Rectal smooth muscle tissue (tissue), 1 donor: ENCODE measurements around the gene TMEM132A.
A peak's percentile ranks its signal among the peaks of the same experiment; 100 is the strongest.

Experiments
- H3K27ac ChIP-seq: one replicate; pipeline ENCODE4 v1.7.0; 2013; ENCODE audit warnings: low read depth, low read length, inconsistent platforms
- H3K27me3 ChIP-seq: one replicate; pipeline ENCODE4 v1.7.0; 2013; ENCODE audit warnings: low read length; ENCODE audit not compliant: control insufficient read depth, insufficient read depth
- H3K36me3 ChIP-seq: one replicate; pipeline ENCODE4 v1.7.0; 2013; ENCODE audit warnings: low read length; ENCODE audit not compliant: control insufficient read depth, insufficient read depth
- H3K4me1 ChIP-seq: one replicate; pipeline ENCODE4 v1.7.0; 2013; ENCODE audit warnings: low read length; ENCODE audit not compliant: control insufficient read depth, insufficient read depth
- H3K4me3 ChIP-seq: one replicate; pipeline ENCODE4 v1.7.0; 2013; ENCODE audit warnings: low read length
- H3K9ac ChIP-seq: one replicate; pipeline ENCODE4 v1.7.0; 2013; ENCODE audit warnings: low read length

Gene TMEM132A, protein sequence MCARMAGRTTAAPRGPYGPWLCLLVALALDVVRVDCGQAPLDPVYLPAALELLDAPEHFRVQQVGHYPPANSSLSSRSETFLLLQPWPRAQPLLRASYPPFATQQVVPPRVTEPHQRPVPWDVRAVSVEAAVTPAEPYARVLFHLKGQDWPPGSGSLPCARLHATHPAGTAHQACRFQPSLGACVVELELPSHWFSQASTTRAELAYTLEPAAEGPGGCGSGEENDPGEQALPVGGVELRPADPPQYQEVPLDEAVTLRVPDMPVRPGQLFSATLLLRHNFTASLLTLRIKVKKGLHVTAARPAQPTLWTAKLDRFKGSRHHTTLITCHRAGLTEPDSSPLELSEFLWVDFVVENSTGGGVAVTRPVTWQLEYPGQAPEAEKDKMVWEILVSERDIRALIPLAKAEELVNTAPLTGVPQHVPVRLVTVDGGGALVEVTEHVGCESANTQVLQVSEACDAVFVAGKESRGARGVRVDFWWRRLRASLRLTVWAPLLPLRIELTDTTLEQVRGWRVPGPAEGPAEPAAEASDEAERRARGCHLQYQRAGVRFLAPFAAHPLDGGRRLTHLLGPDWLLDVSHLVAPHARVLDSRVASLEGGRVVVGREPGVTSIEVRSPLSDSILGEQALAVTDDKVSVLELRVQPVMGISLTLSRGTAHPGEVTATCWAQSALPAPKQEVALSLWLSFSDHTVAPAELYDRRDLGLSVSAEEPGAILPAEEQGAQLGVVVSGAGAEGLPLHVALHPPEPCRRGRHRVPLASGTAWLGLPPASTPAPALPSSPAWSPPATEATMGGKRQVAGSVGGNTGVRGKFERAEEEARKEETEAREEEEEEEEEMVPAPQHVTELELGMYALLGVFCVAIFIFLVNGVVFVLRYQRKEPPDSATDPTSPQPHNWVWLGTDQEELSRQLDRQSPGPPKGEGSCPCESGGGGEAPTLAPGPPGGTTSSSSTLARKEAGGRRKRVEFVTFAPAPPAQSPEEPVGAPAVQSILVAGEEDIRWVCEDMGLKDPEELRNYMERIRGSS

DNA sequence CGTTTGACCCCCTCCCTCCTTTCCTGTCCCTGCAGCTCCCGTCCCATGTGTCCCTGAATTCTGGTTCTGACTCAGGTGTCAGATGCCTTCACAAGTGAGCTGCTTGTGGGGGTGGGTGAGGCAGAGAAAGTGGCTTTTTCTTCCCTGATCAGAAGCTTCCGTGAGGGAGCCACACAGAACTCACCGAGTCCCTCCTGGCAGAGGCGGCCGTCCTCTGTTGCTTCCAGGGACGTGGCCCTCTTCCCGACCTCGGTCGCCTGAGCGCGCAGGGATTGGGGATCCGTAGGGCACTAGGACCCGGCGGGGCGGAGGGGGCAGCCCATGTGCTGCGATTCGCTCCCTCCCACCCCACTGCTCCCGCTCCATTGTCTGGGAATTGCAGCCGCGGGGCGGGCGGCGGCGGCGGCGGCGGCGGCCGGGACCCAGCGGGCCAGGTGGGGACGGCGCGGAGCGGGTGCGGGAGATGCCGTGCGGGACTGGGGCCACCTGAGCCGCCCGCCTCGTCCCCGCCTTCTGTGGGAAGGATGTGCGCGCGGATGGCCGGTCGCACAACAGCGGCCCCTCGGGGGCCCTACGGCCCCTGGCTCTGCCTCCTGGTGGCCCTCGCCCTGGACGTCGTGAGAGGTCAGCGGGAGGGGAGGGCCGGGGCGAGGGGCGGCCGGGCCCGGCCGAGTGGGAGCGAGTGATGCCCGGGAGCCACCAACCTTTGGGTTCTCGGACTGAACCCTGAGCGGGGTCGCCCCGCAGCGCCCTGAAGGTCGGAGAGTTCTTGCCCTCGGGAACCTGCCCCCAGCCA lies at the start of gene TMEM132A:
Gene TMEM132A (plus strand): TSS at position 351 of the 796 bp plus-strand sequence. CDS start 174 bp downstream, at position 525.
- no peak within 1 kb of the TSS for H3K9ac ChIP-seq

DNA sequence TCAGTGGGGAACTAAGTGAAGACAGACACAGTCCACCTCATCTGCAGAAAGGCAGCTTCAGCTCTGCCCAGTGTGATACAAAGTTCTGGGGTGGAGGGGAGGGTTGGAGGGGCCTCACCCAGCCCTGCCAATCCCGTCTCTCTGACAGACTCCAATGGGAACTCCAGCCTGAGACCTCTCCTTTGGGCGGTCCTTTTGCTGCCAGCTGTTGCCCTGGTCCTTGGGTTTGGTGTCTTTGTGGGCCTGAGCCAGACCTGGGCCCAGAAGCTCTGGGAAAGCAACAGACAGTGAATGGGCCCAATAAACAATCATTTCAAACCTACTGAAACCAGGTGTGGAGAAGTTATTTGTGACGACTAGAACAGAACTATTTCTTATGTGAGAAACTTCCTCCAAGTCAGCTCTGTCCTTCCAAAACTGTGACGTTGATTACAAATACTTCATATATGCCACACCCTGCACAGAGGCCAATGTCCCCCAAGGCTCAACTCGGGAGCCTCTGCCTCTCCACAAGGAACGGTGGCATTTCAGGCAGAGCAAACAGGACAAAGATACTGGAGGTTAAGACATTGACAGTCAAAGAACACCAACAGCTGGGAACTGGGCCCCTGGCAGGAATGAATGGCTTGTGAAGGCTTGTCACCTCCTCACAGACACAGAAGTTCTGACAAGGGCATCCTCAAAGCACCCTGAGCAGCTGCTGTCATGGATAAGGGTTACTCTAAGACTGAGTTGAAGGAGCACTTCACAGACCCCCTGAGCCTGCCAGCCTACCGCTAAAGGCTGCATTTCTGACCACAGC lies 48.7 kb upstream of the TMEM132A start:
- peaks cover 3% of the 10 kb centered on the region for H3K36me3 ChIP-seq
- no peaks in the 10 kb centered on the region for H3K27me3 ChIP-seq
- no peaks in the 10 kb centered on the region for H3K4me1 ChIP-seq
- no peak overlapping the region for H3K27ac ChIP-seq
- no peak overlapping the region for H3K4me3 ChIP-seq
- H3K9ac ChIP-seq = no peak overlapping the region

More for the DNA sequence above, at the start of gene TMEM132A:
- Histone ChIP-seq H3K36me3 (peaks cover 24% of the 10 kb centered on the region), H3K27me3 (peaks cover 14% of the 10 kb centered on the region), H3K4me3 (peak within 1 kb of the TSS; percentile 55), H3K27ac (no peak within 1 kb of the TSS), H3K4me1 (peaks cover 4% of the 10 kb centered on the region)

DNA sequence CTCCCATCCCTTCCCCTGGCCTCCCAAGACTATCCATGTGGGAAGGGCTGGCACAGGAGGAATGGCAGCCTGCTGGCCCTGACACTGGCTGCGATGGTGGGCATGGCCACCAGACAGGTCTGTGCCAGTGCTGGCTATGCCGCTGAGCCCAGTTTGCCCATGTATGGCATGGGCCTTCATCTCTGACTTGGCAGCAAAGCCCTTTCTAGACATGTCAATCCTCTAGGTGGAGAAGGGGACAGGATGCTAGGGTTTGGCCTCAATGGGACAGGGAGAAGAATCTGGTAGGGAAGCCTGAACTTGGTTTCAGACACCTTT lies 48.1 kb upstream of the TMEM132A start:
- no peaks in the 10 kb centered on the region for H3K27me3 ChIP-seq
- H3K27ac ChIP-seq = no peak overlapping the region
- no peak overlapping the region for H3K9ac ChIP-seq
- H3K4me1 ChIP-seq = no peaks in the 10 kb centered on the region
- no peak overlapping the region for H3K4me3 ChIP-seq
- peaks cover 6% of the 10 kb centered on the region for H3K36me3 ChIP-seq

DNA sequence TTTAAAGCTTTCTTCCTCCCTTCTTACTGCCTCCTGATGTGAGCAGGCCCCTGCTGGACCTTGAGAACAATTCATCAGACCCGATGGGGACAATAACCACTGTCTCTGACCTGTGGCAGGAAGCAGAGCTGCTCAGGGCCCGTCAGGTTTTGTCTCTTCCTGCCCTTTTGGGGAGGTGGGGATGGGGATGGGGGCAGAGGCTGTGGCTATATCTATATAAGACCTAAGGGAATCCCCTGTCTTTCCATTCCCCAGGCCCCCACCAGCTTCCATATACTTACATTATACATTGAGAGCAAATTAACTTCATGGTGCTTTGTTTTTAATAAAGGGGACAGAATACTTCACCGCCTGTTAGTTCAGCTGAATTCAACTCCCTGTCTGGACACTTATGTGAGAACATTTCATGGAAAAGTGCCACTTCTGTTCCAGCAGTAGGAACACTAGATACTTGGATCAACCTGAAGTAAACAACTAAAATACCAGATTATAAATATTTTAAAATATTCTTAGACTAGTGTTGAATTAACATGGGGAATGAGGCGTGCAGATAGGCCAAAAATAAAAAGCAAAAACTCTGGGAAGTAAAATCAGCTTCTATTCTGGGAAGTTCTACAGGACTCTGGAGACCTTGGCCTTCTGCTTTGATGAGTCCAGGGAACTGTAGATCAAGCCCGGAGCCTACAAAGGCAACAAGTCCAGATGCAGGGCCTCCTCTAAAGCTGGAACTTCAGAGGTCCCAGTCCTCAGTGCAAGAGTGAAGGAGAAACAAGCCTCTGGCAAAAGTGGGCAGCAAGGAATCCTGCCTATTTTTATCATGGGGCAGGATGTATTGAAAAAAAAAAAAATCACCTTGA lies 45.8 kb upstream of the TMEM132A start:
- H3K27me3 ChIP-seq = no peaks in the 10 kb centered on the region
- H3K4me3 ChIP-seq = no peak overlapping the region
- H3K4me1 ChIP-seq = no peaks in the 10 kb centered on the region
- H3K27ac ChIP-seq = no peak overlapping the region
- peaks cover 6% of the 10 kb centered on the region for H3K36me3 ChIP-seq
- no peak overlapping the region for H3K9ac ChIP-seq

DNA sequence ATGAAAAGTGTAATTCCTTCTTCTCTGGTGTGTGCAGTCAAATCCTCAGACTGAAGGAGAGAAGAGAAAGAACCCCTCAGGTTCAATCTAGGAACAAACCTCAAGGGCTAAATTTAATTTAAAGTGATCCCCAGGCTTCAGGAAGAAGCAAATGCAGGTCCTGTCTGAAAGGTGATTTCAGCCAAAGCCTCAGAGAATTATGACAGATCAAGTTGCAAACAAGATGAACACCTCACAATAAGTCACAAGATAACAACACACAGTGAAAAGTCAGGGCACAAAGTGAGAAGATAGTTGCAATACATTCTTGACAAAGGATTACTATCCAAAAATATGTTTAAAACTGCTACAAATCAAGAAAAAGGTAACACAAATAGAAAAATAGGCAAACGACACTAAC lies 45.2 kb upstream of the TMEM132A start:
- Histone ChIP-seq H3K36me3 (peaks cover 6% of the 10 kb centered on the region), H3K4me3 (no peak overlapping the region)

DNA sequence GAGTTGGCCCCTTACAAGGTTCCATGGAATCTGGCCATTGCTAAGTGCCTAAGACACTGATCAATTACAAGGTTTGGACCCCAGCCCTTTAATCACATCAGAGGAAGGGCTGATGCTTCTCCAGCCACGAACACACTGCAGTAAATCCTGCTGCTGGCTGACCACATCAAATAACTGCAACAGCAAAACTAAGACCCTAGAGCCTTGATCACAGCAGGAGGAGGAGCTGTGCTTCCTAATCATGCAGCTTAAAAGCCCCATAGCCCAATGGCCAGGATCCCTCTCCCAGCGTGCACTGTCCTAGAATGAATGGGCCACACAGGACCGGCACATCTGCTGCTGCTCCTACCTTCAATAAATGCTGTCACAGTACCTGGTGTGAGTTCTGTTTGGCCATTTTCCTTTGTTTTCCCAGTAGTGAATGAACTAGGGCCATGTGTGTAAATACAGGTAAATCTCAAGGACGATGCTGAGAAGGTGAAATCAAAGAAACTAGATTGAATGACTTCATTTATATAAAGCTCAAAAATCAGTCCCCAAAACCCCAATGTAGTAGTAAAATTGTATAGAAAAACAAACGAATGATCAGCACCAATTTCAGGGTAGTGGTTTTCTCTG lies 44.2 kb upstream of the TMEM132A start:
- no peak overlapping the region for H3K27ac ChIP-seq
- H3K9ac ChIP-seq = no peak overlapping the region
- H3K27me3 ChIP-seq = no peaks in the 10 kb centered on the region
- H3K4me1 ChIP-seq = no peaks in the 10 kb centered on the region
- H3K36me3 ChIP-seq = peaks cover 6% of the 10 kb centered on the region
- no peak overlapping the region for H3K4me3 ChIP-seq

More for the DNA sequence above, 45.2 kb upstream of the TMEM132A start:
- Histone ChIP-seq H3K4me1 (no peaks in the 10 kb centered on the region), H3K27ac (no peak overlapping the region), H3K9ac (no peak overlapping the region), H3K27me3 (no peaks in the 10 kb centered on the region)

DNA sequence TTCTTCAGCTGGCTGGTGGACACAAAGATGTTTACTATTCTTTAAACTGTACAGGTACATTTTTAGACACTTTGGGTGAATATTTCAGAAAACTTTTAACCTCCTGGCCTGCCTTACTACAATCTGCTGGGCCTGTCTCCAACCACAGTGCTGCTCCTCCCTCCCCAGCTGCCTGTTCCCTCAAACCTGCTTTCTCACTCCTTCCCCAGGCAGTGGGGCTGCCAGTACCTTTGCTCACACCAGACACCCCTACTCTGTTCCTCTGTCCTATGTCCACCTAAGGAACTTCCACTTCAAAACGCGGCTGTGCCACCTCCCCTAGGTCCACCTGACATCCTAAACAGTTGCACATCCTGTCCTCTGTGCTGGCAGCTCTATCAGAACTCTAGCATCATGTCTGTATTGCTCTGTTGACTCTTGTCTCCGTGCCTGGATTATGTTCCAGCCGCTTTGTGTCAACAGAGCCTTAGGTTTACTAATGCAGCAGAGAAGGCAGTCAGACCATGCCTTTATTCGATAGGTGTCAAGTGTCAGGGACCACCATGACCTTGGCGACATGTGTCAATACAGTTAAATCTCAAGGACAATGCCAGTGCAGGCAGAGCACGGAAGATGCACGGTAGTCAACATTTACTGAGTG lies 43.5 kb upstream of the TMEM132A start:
- H3K4me1 ChIP-seq = no peaks in the 10 kb centered on the region
- H3K4me3 ChIP-seq = no peak overlapping the region
- peaks cover 6% of the 10 kb centered on the region for H3K36me3 ChIP-seq
- H3K27ac ChIP-seq = no peak overlapping the region
- H3K9ac ChIP-seq = no peak overlapping the region
- no peaks in the 10 kb centered on the region for H3K27me3 ChIP-seq

DNA sequence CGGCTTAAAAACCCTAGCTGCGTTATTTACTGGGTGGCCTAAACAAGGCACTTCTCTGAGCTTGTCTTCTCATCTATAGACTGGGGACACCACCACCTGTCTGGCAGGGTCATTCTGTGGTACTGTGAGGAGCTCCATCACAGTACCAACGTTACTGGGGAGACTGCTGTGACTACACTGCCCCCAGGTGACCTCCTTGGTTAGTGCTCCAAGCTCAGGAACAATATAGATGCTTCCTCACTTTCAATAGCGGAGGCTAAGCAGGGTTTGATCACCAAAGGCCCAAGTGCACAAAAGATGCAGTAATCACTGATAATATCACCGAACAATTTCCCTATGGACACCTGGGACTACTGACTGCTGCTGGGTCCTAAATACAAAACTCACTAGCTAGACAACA lies 36.7 kb upstream of the TMEM132A start:
- no peak overlapping the region for H3K9ac ChIP-seq
- H3K27me3 ChIP-seq = no peaks in the 10 kb centered on the region
- no peaks in the 10 kb centered on the region for H3K4me1 ChIP-seq
- H3K4me3 ChIP-seq = no peak overlapping the region
- H3K27ac ChIP-seq = no peak overlapping the region
- peaks cover 3% of the 10 kb centered on the region for H3K36me3 ChIP-seq

DNA sequence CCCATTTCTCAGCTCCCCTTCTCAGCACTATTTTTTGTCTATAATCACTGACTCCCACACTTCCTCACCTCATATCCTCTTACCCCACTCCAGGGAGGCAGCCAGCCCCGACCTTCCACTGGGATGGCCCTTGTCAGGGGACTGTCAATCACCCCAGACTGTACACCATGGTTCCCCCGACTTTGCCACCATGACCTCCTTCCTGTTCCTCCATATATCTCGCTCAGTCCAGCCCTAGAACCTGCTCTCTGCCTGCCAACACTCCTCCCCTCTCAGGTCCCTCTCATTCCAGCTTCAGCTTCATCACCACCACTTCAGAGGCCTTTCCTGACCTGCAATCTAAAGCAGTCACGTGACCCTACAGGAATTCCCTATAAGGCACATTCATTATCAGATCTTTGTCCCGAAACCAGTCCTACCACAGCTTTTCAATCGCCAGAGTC lies 34.4 kb upstream of the TMEM132A start:
- Histone ChIP-seq H3K36me3 (peaks cover 3% of the 10 kb centered on the region), H3K4me3 (no peak overlapping the region), H3K27ac (no peak overlapping the region)

DNA sequence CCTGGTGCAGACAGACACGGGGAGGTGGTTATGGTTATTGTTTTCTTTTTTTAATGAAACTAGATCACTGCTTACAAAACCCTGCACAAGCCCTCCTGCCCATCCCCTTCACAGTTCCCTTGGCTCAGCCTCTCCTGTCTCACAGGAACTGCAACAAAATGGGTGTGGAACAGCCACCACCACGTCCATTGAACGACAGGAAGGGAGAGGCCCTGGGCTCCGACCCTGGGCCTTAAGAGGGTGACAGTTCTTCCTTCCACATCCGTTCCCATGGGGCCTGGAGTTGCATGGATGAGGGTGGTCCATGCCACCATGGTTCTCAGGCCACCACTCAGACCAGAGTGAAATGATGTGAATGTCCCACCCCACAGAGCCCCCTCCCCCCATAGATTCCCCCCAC lies 33.6 kb upstream of the TMEM132A start:
- Histone ChIP-seq H3K9ac (no peak overlapping the region), H3K27me3 (no peaks in the 10 kb centered on the region), H3K27ac (no peak overlapping the region), H3K4me3 (no peak overlapping the region), H3K36me3 (peaks cover 3% of the 10 kb centered on the region), H3K4me1 (no peaks in the 10 kb centered on the region)

More for the DNA sequence above, 34.4 kb upstream of the TMEM132A start:
- no peaks in the 10 kb centered on the region for H3K27me3 ChIP-seq
- no peaks in the 10 kb centered on the region for H3K4me1 ChIP-seq
- no peak overlapping the region for H3K9ac ChIP-seq
